ENCODE results near the gene MALRD1.

- TF ChIP-seq, protein P1, sequence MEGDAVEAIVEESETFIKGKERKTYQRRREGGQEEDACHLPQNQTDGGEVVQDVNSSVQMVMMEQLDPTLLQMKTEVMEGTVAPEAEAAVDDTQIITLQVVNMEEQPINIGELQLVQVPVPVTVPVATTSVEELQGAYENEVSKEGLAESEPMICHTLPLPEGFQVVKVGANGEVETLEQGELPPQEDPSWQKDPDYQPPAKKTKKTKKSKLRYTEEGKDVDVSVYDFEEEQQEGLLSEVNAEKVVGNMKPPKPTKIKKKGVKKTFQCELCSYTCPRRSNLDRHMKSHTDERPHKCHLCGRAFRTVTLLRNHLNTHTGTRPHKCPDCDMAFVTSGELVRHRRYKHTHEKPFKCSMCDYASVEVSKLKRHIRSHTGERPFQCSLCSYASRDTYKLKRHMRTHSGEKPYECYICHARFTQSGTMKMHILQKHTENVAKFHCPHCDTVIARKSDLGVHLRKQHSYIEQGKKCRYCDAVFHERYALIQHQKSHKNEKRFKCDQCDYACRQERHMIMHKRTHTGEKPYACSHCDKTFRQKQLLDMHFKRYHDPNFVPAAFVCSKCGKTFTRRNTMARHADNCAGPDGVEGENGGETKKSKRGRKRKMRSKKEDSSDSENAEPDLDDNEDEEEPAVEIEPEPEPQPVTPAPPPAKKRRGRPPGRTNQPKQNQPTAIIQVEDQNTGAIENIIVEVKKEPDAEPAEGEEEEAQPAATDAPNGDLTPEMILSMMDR (IDR thresholded peaks at IDR 0.05; ENCODE audit: low read depth, low read length), result no peak
- no peak for TF ChIP-seq EZH2phosphoT487 (IDR thresholded peaks at IDR 0.05; ENCODE audit: low read depth)
Measured at GRCh38 chr10:19408924-19409323, 360.3 kb downstream of the MALRD1 start.

All from OCI-LY3 (cell line).